ENCODE measurements around the gene MARCKS. TPM values are rescaled to one million over a fixed set of nuclear protein-coding genes. Genes with fewer than 3 reads are reported as not detected.

MARCKS gene
- total and polyA plus RNA-seq, 2 of the 13 experiments (the other 11 are each of a cell fraction or from before 2014, with no cell fraction given): 30.5 to 39.5 TPM

DNA sequence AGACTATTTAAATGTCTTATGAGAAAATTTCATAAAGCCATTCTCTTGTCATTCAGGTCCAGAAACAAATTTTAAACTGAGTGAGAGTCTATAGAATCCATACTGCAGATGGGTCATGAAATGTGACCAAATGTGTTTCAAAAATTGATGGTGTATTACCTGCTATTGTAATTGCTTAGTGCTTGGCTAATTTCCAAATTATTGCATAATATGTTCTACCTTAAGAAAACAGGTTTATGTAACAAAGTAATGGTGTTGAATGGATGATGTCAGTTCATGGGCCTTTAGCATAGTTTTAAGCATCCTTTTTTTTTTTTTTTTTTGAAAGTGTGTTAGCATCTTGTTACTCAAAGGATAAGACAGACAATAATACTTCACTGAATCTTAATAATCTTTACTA is 5.0 kb downstream of the MARCKS start:
- ChIA-PET POLR2A (interaction anchor here (0.7 to 4.8 kb wide), 2 partner anchors 11 to 220 kb away, joined by 4 to 82 read pairs; no protein-coding TSS in a partner anchor), CTCF (ENCODE audit: low intra/inter-chr PET ratio, low total read pairs) (no interaction called here)
- Histone ChIP-seq H3K27me3 (ENCODE audit: control insufficient read depth in 1 of 2, insufficient read depth in 2 of 2, low read length in 2 of 2) (no peaks in the 10 kb centered on the region; a peak in 1 of 5 replicates), H3K9me3 (ENCODE audit: low read length) (no peaks in the 10 kb centered on the region), H3K4me2 (ENCODE audit: low read depth, low read length) (peak overlapping the region; percentile 98; the same call in 1 of the 2 replicates), H4K20me1 (ENCODE audit: insufficient read depth, low read length) (peaks cover 29% of the 10 kb centered on the region), H3K4me3 (replicated peaks in 1 of 3; ENCODE audit: insufficient read depth in 1 of 3, low read depth in 2 of 3, low read length in 3 of 3) (no peak overlapping the region), H3K9ac (ENCODE audit: insufficient read depth, low read depth, low read length) (no peak overlapping the region), H3K4me1 (ENCODE audit: insufficient read depth, low read length) (peaks cover 20% of the 10 kb centered on the region), H2AFZ (ENCODE audit: low read length) (no peak overlapping the region), H3K27ac (ENCODE audit: extremely low read length, insufficient read depth, low read length) (no peak overlapping the region), H3K36me3 (replicated peaks in 1 of 2; ENCODE audit: control insufficient read depth in 1 of 2, insufficient read depth in 2 of 2, low read length in 2 of 2) (no peaks in the 10 kb centered on the region; a peak in 1 of 5 replicates), H3K79me2 (ENCODE audit: insufficient read depth, low read length) (peaks cover 50% of the 10 kb centered on the region)
- no peak for FAIRE-seq
- in situ Hi-C loops (cut with HindIII; ENCODE audit: extremely low pct_ligation_motif_present, low pct_unique_long_range_greater_than_20kb) (no loop called here), intact Hi-C loops (cut with micrococcal nuclease; ENCODE audit: unreplicated experiment) (no loop called here)
- BruUV-seq (replicated peaks): no TSS peak
- DNase-seq (ENCODE audit: low spot score): no peak
- TF ChIP-seq ZNF674 (CRISPR knock-in tag; IDR thresholded peaks at IDR 0.05; ENCODE audit: low read depth) (no peak), TOPORS (CRISPR knock-in tag; IDR thresholded peaks at IDR 0.05) (no peak), NFIC (IDR thresholded peaks at IDR 0.05; ENCODE audit: low read length) (peak; percentile 67; the same call in 1 of the 2 replicates), CEBPG (CRISPR knock-in tag; IDR thresholded peaks at IDR 0.05) (peak; percentile 72), ZSCAN9 (CRISPR knock-in tag; IDR thresholded peaks at IDR 0.05; ENCODE audit: borderline replicate concordance) (no peak), CEBPB (IDR thresholded peaks at IDR 0.05; ENCODE audit: borderline replicate concordance, low read depth, low read length) (peak; percentile 84), GATAD2A (CRISPR knock-in tag; IDR thresholded peaks at IDR 0.05) (peak; percentile 30; the same call in 1 of the 2 replicates), RBFOX2 (IDR thresholded peaks at IDR 0.05; ENCODE audit: low read depth, low read length) (peak; percentile 67; the same call in 1 of the 2 replicates)
- TF ChIP-seq, protein P1, sequence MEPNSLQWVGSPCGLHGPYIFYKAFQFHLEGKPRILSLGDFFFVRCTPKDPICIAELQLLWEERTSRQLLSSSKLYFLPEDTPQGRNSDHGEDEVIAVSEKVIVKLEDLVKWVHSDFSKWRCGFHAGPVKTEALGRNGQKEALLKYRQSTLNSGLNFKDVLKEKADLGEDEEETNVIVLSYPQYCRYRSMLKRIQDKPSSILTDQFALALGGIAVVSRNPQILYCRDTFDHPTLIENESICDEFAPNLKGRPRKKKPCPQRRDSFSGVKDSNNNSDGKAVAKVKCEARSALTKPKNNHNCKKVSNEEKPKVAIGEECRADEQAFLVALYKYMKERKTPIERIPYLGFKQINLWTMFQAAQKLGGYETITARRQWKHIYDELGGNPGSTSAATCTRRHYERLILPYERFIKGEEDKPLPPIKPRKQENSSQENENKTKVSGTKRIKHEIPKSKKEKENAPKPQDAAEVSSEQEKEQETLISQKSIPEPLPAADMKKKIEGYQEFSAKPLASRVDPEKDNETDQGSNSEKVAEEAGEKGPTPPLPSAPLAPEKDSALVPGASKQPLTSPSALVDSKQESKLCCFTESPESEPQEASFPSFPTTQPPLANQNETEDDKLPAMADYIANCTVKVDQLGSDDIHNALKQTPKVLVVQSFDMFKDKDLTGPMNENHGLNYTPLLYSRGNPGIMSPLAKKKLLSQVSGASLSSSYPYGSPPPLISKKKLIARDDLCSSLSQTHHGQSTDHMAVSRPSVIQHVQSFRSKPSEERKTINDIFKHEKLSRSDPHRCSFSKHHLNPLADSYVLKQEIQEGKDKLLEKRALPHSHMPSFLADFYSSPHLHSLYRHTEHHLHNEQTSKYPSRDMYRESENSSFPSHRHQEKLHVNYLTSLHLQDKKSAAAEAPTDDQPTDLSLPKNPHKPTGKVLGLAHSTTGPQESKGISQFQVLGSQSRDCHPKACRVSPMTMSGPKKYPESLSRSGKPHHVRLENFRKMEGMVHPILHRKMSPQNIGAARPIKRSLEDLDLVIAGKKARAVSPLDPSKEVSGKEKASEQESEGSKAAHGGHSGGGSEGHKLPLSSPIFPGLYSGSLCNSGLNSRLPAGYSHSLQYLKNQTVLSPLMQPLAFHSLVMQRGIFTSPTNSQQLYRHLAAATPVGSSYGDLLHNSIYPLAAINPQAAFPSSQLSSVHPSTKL (CRISPR knock-in tag; IDR thresholded peaks at IDR 0.05): peak; percentile 21; the same call in 1 of the 2 replicates
- ATAC-seq: no peak
